Astrocyte (in vitro differentiated cells and primary cell): ENCODE measurements around the gene COA5. TPM values are rescaled to one million over a fixed set of nuclear protein-coding genes. Genes with fewer than 3 reads are reported as not detected.

Experiments
- DNase-seq: peaks from one replicate; pipeline ENCODE4 v3.0.0-alpha.2; 2010; ENCODE audit warnings: low read depth
- FAIRE-seq: peaks from 2 replicates; lab custom pipeline; 2011; peaks lifted over from hg19 to GRCh38; lab: Jason Lieb, UNC
- H2AFZ ChIP-seq: 2 replicates; pipeline ENCODE4 v1.6.0; 2012; ENCODE audit warnings: low read depth, low read length, inconsistent platforms
- H3K27ac ChIP-seq: 2 replicates; pipeline ENCODE4 v1.5.1; 2011; ENCODE audit warnings: low read depth, low read length, inconsistent platforms
- H3K27me3 ChIP-seq: 2 replicates; pipeline ENCODE4 v1.6.0; 2011; ENCODE audit warnings: low read length, inconsistent platforms; ENCODE audit not compliant: insufficient read depth
- H3K36me3 ChIP-seq: 2 replicates; pipeline ENCODE4 v1.5.1; 2011; ENCODE audit warnings: low read length, inconsistent platforms; ENCODE audit not compliant: insufficient read depth
- H3K4me1 ChIP-seq: 2 replicates; pipeline ENCODE4 v1.5.1; 2011; ENCODE audit warnings: low read length, inconsistent platforms; ENCODE audit not compliant: insufficient read depth
- H3K4me2 ChIP-seq: 2 replicates; pipeline ENCODE4 v1.6.0; 2012; ENCODE audit warnings: low read length, inconsistent platforms
- H3K4me3 ChIP-seq: 2 replicates; pipeline ENCODE4 v1.5.1; 2011; ENCODE audit warnings: low read depth, mild to moderate bottlenecking, low read length, inconsistent platforms; ENCODE audit not compliant: insufficient read depth
- H3K79me2 ChIP-seq: 2 replicates; pipeline ENCODE4 v1.6.0; 2012; ENCODE audit warnings: mild to moderate bottlenecking, low read length, inconsistent platforms; ENCODE audit not compliant: insufficient read depth
- H3K9ac ChIP-seq: 2 replicates; pipeline ENCODE4 v1.6.0; 2012; ENCODE audit warnings: mild to moderate bottlenecking, low read length, inconsistent platforms
- H3K9me3 ChIP-seq: 2 replicates; pipeline ENCODE4 v1.5.1; 2012; ENCODE audit warnings: low read depth, mild to moderate bottlenecking, low read length, inconsistent platforms; ENCODE audit not compliant: insufficient read depth
- H4K20me1 ChIP-seq: 2 replicates; pipeline ENCODE4 v1.6.0; 2012; ENCODE audit warnings: low read length, inconsistent platforms; ENCODE audit not compliant: insufficient read depth
- H3K27ac Mint-ChIP-seq: one replicate; pipeline ENCODE4 v1.8.0; 2021; ENCODE audit warnings: mild to moderate bottlenecking, mixed read lengths; ENCODE audit not compliant: unreplicated experiment
- H3K27me3 Mint-ChIP-seq: one replicate; pipeline ENCODE4 v1.8.0; 2021; ENCODE audit warnings: low read depth, mixed read lengths; ENCODE audit not compliant: unreplicated experiment
- H3K36me3 Mint-ChIP-seq: one replicate; pipeline ENCODE4 v1.8.0; 2021; ENCODE audit warnings: low read depth, mixed read lengths; ENCODE audit not compliant: unreplicated experiment
- H3K4me1 Mint-ChIP-seq: one replicate; pipeline ENCODE4 v1.8.0; 2021; ENCODE audit warnings: low read depth, mixed read lengths; ENCODE audit not compliant: unreplicated experiment
- H3K4me3 Mint-ChIP-seq: one replicate; pipeline ENCODE4 v1.8.0; 2021; ENCODE audit warnings: mild to moderate bottlenecking, moderate library complexity, mixed read lengths; ENCODE audit not compliant: unreplicated experiment
- H3K9me3 Mint-ChIP-seq: one replicate; pipeline ENCODE4 v1.8.0; 2021; ENCODE audit warnings: mild to moderate bottlenecking, mixed read lengths; ENCODE audit not compliant: unreplicated experiment
- EZH2 ChIP-seq: IDR thresholded peaks from 2 replicates; pipeline ENCODE4 v1.6.1; 2012; ENCODE audit warnings: mild to moderate bottlenecking, low read length, inconsistent platforms; ENCODE audit not compliant: insufficient read depth
- total RNA-seq: library from RNA; stranded (reverse); gene quantifications from 2 replicates; pipeline ENCODE4 v1.2.1, GENCODE V29; 2021
- TF ChIP-seq, protein P1 (sequence below): IDR thresholded peaks from 2 replicates; pipeline ENCODE4 v1.5.1; 2011; ENCODE audit warnings: low read depth, mild to moderate bottlenecking, inconsistent platforms, low read length, moderate library complexity; ENCODE audit not compliant: insufficient read depth

COA5 gene
- total RNA-seq, 1 donor from 2014 or later: 19.8 TPM

- Mint-ChIP-seq H3K36me3 (peaks cover 5% of the 10 kb centered on the region), H3K27ac (no peak overlapping the region), H3K4me3 (no peak overlapping the region), H3K27me3 (no peaks in the 10 kb centered on the region), H3K9me3 (no peaks in the 10 kb centered on the region), H3K4me1 (peaks cover 4% of the 10 kb centered on the region)
- H3K27me3 ChIP-seq: no peaks in the 10 kb centered on the region
- TF ChIP-seq EZH2: no peak
- TF ChIP-seq, protein P1, sequence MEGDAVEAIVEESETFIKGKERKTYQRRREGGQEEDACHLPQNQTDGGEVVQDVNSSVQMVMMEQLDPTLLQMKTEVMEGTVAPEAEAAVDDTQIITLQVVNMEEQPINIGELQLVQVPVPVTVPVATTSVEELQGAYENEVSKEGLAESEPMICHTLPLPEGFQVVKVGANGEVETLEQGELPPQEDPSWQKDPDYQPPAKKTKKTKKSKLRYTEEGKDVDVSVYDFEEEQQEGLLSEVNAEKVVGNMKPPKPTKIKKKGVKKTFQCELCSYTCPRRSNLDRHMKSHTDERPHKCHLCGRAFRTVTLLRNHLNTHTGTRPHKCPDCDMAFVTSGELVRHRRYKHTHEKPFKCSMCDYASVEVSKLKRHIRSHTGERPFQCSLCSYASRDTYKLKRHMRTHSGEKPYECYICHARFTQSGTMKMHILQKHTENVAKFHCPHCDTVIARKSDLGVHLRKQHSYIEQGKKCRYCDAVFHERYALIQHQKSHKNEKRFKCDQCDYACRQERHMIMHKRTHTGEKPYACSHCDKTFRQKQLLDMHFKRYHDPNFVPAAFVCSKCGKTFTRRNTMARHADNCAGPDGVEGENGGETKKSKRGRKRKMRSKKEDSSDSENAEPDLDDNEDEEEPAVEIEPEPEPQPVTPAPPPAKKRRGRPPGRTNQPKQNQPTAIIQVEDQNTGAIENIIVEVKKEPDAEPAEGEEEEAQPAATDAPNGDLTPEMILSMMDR: no peak
- no peak for FAIRE-seq
- no peak for DNase-seq
- H3K4me2 ChIP-seq: no peak overlapping the region
- H3K9me3 ChIP-seq: no peaks in the 10 kb centered on the region
- H3K79me2 ChIP-seq: no peaks in the 10 kb centered on the region
- no peak overlapping the region for H3K27ac ChIP-seq
- H3K36me3 ChIP-seq: peaks cover 4% of the 10 kb centered on the region
- no peaks in the 10 kb centered on the region for H4K20me1 ChIP-seq
- no peak overlapping the region for H3K9ac ChIP-seq
- no peaks in the 10 kb centered on the region for H3K4me1 ChIP-seq
- no peak overlapping the region for H3K4me3 ChIP-seq
- no peak overlapping the region for H2AFZ ChIP-seq
These were observed 21.7 kb downstream of the COA5 start for GRCh38 chr2:98586551-98587140.

DNA sequence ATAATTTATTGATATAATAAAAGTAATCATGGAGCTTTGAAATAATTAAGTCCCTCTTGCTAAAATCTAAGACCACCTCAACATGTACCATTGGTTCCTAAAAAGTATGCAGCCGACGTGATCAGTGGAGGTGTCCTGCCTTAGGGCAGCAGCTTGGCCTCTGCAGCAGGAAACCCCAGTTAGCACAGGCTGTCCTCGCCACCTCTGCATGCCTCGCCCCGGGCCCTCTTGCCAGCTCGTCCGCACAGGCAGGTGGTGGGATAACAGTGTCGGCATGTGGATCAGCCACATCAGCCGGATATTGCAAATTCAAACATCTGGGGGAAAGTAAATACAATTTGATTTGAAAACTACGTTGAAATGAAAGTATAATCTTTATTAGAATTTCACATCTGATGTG lies 22.9 kb downstream of the COA5 start:
- H3K4me2 ChIP-seq: no peak overlapping the region
- FAIRE-seq (no peak), DNase-seq (no peak)
- no peaks in the 10 kb centered on the region for H3K27me3 ChIP-seq
- TF ChIP-seq, protein P1: no peak
- TF ChIP-seq EZH2: no peak
- H3K4me3 ChIP-seq: no peak overlapping the region
- no peaks in the 10 kb centered on the region for H3K79me2 ChIP-seq
- H3K9me3 ChIP-seq: no peaks in the 10 kb centered on the region
- H3K36me3 Mint-ChIP-seq: peaks cover 8% of the 10 kb centered on the region
- H3K27ac Mint-ChIP-seq: no peak overlapping the region
- no peak overlapping the region for H2AFZ ChIP-seq
- no peaks in the 10 kb centered on the region for H3K4me1 ChIP-seq
- peaks cover 4% of the 10 kb centered on the region for H3K36me3 ChIP-seq
- H3K9ac ChIP-seq: no peak overlapping the region
- no peak overlapping the region for H3K27ac ChIP-seq
- H3K4me1 Mint-ChIP-seq: no peaks in the 10 kb centered on the region
- no peak overlapping the region for H3K4me3 Mint-ChIP-seq
- H4K20me1 ChIP-seq: no peaks in the 10 kb centered on the region
- no peaks in the 10 kb centered on the region for H3K9me3 Mint-ChIP-seq
- no peaks in the 10 kb centered on the region for H3K27me3 Mint-ChIP-seq

- no peaks in the 10 kb centered on the region for H3K27me3 Mint-ChIP-seq
- H3K4me1 Mint-ChIP-seq: no peaks in the 10 kb centered on the region
- Histone ChIP-seq H3K27ac (no peak overlapping the region), H3K27me3 (no peaks in the 10 kb centered on the region), H4K20me1 (no peaks in the 10 kb centered on the region), H3K4me3 (no peak overlapping the region), H3K36me3 (peaks cover 4% of the 10 kb centered on the region), H3K79me2 (no peaks in the 10 kb centered on the region), H3K9me3 (no peaks in the 10 kb centered on the region), H3K4me1 (no peaks in the 10 kb centered on the region), H2AFZ (no peak overlapping the region), H3K4me2 (no peak overlapping the region), H3K9ac (no peak overlapping the region)
- H3K36me3 Mint-ChIP-seq: peaks cover 8% of the 10 kb centered on the region
- no peak for FAIRE-seq
- no peak for TF ChIP-seq EZH2
- TF ChIP-seq, protein P1: no peak
- DNase-seq: no peak
- no peak overlapping the region for H3K27ac Mint-ChIP-seq
- H3K4me3 Mint-ChIP-seq: no peak overlapping the region
- no peaks in the 10 kb centered on the region for H3K9me3 Mint-ChIP-seq
These were observed 24.3 kb downstream of the COA5 start for GRCh38 chr2:98583816-98584618.
